T-helper 2 cell (primary cell): ENCODE measurements around the gene ODAD2.

Source experiments
- DNase-seq, 5 experiments: peaks; one replicate each; pipeline versions ENCODE4 v3.0.0 to v3.0.0-alpha.2; 2012 to 2022

The ODAD2 gene

DNA sequence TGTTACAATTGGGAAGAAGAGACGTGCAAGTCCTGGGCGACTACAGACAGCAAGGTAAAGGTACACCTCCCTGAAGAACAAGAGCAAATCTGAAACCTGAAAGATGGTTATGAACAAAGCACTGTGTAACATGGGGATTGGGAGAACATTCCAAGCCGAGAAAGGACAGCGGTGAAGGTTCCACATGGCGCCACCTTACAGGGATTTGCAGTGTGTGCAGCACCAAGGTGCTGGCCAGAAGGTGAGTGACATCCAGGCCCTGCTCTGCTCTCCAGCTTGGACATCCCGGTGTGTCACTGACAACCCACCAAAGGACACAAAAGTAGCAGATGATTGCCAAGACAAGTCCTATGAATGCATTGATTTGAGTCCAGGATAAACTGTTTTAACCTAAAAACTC lies 165.1 kb downstream of the ODAD2 start:
- no peak for DNase-seq

DNA sequence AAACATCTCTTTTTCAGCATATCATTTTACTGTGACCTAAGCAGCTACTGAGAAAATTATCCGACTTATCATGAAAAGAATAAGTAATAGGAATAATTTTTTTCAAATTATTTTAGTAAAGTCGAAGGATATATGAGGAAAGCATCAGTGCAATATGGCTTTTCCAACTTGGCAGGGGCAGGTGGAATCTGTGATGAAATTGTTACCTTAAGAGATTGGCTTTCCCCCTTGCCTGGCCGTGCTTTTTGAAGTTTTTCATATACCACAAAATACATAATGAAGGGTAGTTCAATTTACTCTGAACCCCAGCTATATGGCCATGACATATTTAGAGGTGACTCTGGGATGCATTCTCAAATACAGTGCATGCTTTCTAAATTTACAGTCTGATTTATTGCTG lies 166.1 kb downstream of the ODAD2 start:
- DNase-seq, result no peak

DNA sequence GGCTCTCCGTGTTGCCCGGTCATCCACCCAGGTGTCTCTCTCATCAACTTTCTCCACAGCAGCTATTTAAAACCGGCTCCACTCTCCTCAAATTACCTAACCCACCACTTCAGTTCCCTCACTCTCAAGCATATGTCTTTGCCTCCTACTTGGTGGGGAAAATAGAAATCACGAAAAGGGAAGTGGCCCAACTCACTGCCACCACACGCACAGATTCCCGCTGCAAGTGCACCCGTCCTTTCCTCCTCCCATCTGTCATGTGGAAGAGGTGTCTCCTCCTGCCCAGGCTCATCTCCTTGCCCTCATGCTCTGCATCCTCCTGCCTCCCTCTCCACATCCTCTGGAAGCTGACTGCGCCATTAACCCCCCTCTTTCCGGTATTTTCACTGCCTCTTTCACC lies 172.5 kb downstream of the ODAD2 start:
- no peak for DNase-seq

DNA sequence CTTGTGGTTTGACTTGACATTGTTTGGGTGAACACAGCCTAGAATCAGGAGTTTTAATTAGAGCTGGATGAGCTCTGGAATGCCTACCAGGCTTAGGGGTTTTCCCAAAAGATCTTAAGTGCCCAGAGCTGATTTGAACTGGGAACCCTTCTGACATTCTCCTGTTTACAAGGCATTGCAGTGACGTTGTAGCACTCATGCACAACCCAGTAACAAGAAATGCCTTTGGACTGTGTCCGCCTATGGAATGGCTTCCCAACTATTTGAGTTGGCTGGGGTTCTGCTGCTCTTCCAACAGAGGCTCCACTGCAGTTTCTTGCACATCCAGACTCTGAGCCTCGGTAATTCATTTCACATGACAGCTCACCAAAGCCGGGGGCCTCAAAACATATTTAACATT lies 176.6 kb downstream of the ODAD2 start:
- DNase-seq, result no peak

DNA sequence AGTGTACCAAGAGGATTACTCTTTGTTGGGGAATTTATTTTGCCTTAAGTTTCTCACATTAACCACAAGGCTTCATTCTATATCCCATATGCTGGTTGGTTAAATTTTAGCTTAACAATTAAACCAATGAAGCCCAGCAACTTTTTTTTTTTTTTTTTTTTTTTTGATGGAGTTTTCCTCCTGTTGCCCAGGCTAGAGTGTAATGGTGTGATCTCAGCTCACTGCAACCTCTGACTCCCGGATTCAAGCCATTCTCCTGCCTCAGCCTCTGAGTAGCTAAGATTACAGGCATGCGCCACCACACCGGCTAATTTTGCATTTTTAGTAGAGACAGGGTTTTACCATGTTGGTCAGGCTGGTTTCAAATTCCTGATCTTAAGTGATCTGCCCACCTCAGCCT lies 178.2 kb downstream of the ODAD2 start:
- no peak for DNase-seq

DNA sequence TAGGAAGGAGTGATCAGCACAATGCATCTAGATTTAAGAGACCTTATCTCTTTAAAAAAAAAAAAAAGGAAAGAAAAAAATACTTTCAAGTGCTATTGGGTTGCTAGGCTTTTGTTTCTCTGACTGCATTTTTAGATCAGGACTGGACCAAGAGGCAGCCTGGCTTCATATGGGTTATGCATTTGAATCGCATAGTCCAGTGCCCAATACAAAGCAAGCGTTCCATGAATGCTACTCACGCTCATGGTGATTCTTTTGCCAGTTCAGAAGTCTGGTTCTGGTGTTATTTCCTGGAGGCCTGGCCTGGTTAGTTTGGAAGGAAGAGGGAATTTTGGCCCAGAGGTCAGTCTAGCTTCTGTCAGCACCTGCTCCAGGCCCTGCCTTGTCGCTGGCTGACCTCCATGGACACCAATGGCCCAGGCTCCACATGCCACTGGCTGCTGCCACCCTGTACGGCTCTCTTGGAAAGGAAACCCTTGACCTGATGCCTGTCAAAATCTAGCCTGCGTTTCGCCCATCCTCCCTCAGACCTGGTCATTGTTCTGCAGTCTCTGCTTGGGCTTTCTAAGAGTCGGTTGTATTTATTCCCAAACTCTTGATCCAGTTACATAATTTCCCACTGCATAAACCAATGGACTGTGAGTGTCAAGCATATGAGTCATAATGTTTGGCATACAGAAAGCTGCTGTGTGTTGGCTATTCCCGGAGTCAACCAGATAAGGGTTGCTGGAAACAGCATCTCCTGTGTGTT lies 178.9 kb downstream of the ODAD2 start:
- DNase-seq, result no peak

DNA sequence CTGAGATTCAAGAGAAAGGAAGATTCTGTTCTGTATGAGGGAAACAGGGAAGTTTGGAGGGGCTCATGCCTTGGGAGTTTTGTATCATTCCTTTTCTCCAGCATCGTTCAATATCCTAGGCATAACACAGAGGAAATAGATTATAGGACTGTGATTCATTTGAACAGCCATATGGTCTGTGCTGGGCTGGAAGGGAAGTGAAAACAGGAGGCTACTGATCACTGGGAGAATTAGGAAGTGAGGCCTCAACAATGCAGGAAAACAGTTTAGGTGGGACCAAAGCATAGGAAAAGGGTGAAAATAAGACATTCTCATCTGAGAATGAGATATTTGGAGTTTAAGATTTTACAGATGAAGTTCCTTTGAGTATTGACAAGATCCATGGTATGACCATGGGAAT lies 182.6 kb downstream of the ODAD2 start:
- no peak for DNase-seq

DNA sequence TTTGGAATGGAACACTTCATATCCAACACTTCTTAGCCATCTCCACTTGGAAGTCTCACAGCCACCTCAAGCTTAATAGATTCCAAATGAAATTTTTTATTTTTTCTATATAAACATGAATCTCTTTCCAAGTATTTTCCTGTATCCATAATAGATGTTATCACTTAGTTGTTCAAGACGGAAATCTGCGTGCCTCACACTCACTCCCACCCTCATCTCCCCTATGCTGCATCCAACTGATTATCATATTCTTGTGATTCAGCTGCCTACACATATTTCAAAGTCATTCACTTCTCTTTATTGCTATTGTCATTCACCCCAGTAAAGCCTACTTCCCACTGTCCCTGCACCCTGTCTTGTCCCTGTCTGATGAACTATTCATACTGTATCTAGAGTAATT lies 183.0 kb downstream of the ODAD2 start:
- DNase-seq, result no peak

DNA sequence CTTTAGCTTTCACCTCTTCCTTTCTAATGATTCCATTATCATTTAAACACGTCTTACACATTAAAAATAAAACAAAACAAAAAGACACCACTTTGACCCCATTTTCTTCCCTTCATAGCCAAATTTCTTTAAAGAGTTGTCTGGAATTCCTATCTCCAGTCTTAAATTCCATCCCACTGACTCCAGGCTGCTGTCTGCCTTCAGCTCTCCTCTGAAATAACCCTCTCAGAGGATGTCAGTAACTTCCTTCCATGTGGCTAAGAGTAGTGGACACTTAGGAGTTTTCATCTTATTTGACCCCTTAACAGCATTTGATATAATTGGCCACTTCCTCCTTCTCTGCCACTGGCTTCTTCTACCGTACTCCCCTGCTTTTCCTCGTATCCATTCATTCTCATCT lies 183.6 kb downstream of the ODAD2 start:
- DNase-seq, result no peak

DNA sequence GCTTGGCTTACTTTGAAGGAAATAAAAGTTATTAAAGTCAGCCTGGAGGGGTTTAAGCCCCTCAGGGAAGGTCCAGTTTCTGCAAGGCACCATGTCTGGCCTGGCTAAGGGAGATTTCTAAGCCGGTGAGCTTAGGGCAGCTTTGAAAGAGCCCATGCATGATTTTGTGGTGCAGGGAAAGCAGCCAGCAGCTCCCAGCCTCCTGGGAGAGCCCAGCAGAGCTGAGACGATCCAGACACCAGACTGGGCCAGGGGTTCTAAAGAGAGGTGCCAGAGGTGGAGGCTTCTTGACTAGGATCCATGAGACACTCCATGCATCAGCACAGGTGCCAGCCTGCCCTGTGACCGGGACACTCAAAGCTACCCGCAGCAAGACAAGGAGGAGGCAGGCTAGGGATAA lies 193.7 kb downstream of the ODAD2 start:
- DNase-seq, result no peak

DNA sequence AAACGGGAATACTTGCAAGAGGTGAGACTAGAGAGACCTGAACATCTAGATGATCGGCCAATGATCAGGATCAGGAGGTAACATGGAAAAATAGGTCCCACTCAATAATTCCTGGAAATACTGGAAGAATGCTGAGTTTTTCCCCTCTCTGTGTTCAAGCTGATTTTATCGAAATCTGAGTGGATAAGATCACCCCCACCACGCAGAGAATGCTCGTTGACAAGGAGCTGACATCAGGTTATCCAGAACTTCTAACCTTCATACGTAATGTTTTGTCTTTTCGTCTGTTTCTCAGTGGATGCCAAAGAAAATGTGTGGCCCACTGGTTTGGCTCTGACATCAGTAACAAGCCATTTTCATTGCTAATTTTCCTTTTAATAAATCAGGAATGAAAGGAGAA lies 194.7 kb downstream of the ODAD2 start:
- no peak for DNase-seq

DNA sequence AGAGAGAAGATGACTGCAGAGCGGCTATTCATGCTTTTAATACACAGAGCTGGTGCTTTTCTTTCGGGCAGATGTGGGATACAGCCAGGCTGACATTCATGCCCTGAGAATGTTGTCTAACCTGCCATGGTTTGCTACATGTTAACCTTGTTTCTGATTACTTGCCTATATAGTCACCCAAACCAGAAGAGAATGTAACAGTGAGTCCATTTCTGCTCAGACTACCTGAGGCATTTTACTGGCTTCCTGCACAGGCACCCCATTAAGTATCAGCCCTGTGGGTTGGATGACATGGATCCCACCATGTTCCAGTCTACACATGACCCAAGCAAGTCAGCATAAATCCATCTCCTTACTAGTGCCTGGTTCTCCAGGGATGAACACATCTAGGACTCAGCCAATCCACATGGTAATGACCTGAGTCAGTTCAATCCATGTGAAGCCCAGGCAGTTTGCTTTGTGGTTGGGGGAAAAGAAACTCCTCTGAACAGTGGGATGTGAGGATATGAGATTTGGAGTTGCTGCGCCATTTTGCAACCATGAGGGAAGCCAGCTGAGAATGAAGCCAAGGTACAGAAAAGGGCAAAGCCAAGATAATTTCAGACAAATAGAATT lies 197.6 kb downstream of the ODAD2 start:
- DNase-seq, result no peak

DNA sequence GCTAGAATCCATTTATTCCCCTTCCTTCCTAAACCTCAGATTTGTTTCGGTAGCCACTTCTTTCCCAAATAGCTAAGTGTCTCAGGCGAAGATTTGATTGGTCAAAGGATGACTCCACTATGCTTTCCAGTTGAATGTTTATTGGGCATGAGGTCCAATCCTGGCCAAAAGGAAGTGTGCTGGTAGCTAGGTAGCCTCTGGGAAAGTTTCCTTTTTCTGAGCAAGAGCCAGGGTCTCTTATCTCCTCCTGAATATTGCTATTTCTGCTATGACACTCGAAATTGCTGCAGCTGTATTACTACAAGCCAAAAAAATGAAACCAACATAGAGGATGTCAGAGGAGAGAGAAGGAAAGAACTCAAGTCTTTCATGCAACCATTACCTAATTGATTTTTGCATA lies 199.8 kb downstream of the ODAD2 start:
- no peak for DNase-seq

DNA sequence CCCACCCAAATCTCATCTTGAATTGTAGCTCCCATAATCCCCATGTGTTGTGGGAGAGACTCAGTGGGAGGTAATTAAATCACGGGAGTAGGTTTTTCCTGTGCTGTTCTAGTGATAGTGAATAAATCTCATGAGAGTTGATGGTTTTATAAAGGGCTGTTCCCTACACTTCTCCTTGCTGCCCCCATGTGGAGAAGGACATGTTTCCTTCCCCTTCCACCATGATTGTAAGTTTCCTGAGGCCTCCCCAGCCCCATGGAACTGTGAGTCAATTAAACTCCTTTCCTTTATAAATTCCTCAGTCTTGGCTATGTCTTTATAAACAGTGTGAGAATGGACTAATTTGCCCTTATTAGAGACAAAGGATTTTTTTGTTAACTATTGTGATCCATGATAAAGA lies 204.7 kb downstream of the ODAD2 start:
- DNase-seq, result no peak

DNA sequence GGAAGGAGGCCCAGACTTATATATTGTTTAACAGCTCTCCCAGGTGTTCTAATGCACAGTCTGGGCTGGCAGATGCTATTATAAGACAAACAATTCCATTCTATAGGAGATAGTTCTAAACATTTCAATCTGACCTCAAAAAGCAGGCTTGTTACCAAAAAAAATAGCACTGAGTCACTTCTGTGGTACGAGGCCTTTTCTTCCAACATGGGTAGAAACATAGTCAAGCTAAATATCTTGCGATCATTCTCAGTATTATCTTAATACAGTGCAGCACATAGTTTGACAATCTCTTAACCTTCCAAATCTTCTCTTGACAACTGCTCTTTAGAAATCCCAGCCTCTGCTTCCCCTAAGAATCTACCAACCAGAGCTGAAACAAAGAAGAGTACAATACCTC lies 206.7 kb downstream of the ODAD2 start:
- no peak for DNase-seq

DNA sequence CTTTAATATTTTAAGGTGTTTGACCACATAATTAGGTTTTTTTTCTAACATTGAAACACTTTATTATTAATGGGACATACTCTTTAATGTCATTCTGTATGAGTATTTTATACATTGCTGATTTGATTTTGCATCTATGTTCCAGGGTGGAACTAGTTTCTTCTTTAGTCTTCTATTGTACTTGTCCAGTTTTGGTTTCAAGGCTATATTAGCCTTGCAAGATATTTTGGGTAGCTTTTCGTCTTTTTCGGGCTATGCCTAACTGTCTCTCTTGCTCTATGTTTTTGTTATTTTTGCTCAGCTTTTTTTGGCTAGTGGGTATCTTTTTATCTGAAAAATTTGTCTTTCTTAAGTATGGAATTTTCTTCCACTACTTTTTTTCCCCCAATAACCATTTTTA lies 214.6 kb downstream of the ODAD2 start:
- no peak for DNase-seq

DNA sequence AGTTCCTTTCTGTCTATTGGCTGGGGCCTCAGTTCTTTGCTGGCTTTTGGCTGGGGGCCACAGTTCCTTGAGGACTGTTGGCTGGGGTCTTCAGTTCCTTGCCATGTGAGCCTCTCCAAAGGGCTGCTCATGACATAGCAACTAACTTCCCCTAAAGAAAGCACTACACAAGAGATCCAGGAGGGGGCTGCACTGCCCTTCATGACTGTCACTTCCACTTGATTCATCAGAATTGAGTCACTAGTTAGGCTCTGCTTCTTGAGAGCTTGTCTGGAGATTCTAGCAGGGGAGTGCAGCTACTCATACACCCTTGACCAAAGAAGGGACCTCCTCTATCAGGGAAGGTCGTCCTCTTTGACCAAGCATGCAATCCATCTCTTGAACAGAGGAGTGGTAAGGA lies 215.2 kb downstream of the ODAD2 start:
- DNase-seq, result peak in 2 of 5 experiments; percentile 6 to 14

DNA sequence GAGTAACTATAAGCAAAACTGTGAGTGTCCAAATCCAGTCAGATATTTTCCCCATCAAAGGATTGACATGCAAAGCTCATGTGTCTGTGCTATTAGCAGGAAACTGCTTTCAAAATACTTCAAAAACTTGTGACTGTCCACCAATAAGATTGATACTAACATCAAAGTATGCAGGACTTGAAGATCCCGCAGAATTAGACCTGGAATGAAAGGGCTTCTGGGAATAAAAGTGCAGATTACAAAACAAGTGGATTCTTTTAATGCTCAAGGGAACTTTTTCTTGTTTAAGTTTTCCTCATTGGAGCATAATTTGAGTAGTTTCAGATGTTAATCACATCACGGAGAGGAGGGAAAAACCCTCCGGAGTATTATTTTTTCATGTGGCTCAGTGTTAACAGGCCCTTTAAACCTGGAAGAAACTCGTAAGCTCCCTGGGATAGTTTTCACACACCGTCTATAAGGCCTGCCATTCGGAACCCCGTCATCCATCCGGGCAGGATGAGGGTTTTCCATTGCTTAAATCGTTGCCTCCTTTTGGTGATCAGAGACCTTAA lies 219.3 kb downstream of the ODAD2 start:
- no peak for DNase-seq

DNA sequence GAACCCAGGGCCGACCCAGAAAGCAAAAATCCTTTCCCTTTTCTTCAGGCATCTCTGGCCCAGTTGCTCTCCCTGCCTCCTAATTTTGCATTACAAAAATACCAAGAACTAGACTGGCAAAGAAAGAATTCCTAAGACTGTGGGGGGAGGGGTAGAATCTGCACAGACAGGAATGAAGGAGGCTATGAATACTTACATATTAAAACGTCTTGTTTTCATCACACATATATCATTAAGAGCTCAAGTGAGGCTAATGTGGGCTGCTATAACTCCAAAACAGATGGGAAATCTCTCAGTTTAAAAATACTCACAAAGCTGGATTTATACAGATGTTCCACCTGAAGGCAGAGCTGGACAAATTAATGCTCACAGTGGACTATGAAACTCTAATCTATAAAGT lies 224.0 kb downstream of the ODAD2 start:
- no peak for DNase-seq

DNA sequence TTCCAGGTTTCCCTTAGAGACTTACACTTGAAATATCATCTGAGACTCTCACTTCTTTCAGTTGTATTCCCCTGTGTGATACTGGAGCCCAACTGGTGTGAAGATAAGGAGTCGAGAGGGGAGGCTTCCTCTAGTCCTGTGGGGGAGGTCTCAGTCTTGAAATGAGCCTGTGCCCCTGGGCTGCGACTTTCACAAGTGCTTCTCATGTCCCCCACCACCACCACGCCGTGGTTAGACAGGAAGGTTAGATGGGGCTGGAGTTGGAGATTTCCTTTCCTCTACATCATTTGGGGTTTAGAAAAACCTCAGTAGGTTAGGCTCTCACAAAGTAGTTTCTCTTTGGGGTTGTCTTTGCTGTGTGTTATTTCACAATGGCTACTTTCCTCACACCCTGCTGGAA lies 227.6 kb downstream of the ODAD2 start:
- DNase-seq, result peak in 1 of 5 experiments; percentile 36

DNA sequence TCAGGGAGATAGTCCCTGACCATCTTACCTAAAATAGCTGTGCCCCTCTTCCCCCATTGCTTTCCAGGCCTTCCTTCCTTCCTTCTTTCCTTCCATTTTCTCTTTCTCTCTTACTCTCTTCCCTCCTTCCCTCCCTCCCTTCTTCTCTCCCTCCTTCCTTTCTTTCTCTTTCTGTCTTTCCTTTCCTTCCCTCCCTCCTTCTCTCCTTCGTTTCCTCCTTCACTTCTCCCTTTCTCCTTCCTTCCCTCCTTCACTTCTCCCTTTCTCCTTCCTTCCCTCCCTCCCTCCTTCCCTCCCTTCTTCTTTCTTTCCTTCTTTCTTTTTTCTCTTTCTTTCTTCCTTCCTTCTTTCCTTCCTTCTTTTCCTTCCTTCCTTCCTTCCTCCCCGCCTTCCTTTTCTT lies 228.7 kb downstream of the ODAD2 start:
- no peak for DNase-seq
